GM18498 (cell line): ENCODE measurements around the gene ARHGEF7.

ENCODE experiments used
- ATAC-seq: cut with Tn5 transposase; IDR thresholded peaks from one replicate; pipeline ENCODE4 v1.9.1; 2021; ENCODE audit warnings: mild to moderate bottlenecking, moderate library complexity; ENCODE audit not compliant: unreplicated experiment

The ARHGEF7 gene

DNA sequence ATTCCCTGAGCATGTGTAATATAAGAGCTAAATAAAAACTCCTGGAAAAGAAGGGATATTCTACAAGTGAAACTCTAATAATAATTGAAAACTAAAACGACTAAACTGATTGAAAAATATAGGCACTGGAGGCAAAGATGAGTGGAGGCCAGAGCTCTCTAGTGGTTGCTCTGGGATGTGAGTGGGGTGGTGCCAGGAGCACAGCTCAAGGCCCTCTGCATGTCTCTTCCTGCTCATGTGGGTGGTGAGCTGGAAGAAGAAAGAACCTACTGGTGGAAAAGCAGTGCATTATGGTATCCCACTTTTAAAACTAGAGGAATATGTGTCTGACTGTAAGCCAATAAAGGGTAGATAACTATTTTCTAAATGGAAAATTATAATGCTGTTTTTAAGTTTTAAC is 15.8 kb upstream of the ARHGEF7 start:
- ATAC-seq: no peak

DNA sequence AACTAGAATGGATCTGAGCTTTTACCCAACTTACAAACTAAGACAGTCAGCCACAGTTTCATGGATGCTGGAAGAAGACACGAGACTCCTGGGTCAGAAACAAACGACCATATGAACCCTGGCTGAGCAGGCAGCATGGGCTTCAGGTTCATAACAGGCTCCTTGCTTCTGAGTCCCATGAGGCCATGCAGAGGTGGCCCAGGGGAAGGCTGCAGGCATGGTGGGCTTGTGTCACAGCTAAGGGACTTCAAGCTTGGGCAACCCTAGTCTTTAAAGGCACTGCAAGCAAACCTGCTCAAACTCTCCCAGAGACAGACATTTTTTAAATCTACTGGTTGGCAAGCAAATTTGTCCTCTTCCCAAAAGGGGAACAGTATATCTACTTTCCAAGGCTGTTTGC is 5.1 kb upstream of the ARHGEF7 start:
- ATAC-seq: no peak

DNA sequence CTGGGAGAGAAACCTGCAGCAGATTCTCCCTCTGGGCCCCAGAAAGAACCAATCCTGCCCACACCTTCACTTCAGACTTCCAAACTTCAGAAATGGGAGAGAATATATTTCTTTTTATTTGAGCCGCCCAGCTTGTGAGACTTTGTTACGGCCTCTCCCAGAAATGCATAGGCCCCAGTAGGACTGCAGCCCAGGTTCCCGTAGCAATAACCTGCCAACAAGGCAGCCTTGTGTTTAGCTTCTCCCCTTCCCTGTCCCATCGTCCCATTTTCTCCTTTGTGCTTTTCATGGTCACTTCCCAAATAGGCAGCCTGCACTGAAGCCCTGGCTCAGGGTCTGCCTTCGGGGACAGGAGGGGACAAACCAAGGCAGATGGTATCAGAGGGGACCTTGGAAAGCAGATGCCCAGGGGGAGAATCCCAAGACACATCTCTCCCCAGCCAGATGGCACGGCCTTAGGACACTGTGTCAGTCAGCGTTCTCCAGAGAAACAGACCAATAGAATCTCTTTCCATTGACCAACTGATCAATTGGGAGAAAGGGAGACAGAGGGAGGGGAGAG is 3.7 kb upstream of the ARHGEF7 start:
- ATAC-seq: no peak

DNA sequence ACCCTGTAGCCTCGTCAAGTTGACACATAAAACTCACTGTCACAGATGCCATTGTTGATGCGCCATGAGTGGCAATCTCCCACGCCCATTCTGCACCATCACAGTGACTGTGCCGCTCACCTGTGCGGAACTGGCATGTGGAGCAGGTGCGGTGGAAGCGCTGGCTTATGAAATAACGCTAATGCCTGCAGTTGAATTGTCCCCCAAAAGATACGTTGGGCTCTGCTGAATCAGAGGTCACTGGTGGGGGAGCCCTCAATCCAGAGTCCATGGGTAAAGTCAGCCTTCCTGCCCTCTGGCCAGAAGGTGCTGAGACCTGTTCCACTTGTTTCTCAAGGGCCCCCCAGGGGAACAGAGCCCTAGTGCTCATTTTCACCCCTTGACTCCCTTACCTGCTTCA is 2.9 kb upstream of the ARHGEF7 start:
- no peak for ATAC-seq

DNA sequence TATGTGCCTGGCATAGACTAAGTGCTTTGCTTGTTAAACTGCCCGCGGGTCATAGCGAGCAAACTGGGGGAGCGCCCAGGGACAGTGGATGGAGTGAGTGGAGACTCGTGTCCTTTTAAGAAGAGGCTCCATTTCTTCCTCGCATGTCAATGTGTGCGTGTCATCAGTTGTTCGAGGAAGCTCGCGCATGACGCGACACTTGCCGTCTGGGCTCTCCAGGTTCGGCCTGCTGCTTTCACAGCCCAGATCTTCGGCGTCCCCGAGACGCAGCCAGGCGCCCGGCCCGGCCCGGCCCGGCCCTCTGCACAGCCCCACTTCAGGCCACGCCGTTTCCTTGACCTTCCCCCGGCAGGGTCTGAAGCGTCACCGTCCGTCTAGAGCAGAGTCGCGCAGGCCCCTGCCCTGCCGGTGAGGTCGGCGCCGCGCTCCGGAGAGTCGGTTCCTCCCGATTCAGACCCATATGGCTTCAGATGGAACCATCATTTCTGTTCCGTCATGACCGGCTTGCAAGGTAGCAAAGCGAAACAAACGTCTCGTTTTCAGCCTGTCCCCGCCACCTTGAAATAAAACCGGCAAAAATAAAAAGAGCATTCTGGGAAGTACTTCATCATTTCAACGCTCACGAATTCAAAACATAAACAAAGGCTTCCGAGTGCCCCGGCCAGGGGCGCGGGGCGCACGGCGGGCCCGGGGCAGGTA is 599 bp upstream of the ARHGEF7 start:
- ATAC-seq: peak; percentile 37

DNA sequence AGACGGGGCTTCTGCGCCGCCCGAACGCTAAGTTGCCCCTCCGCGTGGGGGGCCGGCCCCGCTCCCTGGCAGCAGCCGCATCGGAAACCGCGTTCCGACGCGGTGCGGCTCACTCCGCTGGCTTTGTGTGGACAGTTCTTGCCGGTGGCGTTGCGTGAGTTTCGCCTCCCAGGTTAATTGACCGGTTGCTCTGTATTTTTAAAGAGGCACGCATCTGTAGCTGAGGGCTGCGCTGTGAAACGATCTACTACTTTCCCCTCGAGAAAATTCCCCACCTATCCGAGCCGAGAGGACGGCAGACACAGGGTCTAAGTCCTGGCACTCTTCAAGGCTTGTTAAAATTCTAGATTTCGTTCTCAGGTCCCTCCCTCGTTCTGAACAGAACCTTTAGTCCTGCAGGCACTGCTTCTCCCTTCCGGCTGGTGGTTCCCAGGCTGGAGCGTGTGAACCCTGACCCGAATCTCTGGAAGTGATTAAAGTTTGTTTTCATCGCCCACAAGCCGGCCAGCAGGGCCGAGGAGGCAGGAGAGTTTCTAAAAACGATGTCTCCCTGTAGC is 933 bp downstream of the ARHGEF7 start:
- no peak for ATAC-seq

DNA sequence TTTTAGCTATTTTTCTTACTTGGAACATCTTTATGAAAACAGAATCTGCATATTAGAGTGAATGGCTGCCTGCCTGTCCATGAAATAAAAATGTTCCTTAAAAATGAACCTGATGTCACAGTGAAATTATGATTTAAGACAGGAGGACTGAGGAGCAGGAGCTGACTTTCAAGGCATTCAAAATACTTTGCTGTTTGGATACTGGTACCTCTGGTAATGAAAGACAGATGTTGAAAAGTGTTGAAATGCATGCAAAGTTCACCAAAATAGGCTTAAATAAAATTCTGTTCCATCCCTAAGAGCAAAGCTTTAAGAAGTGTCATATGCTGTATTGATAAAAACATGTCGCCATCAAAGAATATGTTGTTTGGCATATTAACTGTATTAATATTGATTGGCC is 1.7 kb downstream of the ARHGEF7 start:
- ATAC-seq: no peak

DNA sequence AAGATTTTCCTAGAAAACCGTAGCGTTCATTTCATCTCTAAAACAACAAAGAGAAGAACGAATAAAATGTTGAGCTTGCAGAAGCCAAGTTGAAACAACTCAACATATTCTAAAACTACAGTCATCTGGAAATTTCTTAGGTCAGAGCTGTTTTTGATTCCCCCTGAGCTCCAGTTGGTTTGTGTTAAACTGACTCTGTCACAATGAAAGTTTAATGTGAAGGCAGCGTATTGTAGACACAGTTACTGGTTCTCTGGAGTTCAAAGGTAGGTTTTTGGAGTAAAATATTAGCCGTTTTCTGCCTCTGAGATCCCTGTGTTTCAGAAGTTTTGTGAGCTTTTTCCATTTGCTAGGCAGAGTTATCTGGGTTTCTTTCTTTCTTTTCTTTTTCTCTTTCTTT is 2.2 kb downstream of the ARHGEF7 start:
- no peak for ATAC-seq

DNA sequence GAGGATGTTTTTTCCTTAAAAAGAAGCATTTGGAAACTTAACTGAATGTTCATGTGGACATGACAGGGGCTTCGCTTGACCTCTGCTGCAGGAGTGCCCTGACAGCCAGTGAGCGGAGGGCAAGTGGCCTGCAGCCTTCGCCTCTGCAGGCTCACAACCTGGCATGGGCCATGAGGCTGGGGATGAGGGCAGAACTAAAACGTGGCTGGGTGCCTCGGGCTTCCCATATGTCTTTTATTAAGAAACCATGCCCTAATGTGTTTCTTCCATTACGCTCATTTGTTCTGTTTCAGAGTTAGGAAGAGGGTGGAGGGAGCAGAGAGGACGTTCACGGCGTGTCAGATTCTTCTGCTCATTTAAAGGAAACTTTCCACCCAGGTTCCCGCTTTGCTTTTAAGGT is 2.9 kb downstream of the ARHGEF7 start:
- no peak for ATAC-seq

DNA sequence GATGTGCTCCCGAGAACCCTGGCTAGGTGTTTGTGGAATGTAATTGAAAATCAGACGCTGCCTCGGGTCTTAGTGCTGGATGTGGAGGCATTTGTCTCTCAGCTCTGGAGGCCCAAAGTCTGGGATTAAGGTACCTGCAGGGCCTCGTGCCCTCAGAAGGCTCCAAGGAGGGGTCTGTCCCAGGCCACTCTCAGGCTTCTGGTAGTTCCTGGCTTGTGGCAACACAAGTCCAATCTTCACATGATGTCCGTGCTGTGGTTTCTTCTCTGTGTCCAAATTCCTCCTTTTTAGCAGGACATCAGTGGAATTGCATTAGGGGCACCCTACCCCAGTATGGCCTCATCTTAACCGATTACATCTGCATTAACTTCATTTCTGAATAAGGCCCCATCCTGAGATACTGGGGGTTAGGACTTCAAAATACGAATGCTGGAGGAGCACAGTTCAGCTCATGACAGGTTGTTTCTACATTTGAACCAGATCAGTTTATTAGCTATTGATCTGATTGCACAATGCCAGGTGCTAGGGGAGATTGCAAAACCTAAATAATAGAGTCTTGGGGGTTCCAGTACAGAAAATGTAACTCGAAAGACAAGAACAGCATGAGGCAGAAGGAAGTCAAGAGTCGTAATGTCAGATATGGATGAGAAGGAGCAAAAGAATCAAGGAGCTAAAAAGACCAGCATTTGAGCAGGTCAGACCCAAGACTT is 3.9 kb downstream of the ARHGEF7 start:
- ATAC-seq: no peak

DNA sequence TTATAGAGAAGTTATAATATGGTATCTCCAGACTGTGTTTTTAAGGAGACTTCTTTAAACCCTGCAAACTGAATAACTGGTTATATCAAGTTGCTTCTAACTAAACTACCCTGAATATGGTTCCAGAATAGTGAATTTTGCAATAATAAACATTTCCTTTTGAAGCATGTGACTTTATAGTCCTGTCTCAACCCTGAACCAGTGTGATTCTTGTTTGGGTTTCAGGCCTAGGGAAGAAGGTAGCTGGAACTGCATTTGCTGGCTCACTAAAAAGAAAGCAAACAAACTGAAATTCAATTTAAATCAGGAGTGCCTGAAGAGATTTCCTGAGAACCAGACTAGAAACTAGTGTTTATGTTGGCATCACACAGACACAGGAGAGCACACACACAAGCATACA is 4.9 kb downstream of the ARHGEF7 start:
- ATAC-seq: no peak

DNA sequence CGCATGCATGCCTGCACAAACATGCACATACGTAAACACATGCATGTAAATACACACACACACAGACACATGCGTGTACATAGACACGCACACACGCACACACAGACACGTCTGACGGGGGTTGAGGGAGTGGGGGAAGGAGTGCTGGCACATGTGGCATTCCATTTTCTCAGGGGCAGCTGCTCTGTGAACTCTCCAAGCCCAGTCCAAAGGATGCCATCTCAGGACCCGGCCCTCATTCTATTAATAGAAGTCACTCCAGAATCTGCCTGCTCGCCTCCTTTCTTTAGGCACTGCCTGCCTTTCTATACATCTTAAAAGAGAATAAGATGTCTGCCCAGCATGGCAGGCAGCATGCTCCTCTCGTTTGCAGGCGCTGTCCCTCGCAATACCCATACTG is 5.3 kb downstream of the ARHGEF7 start:
- ATAC-seq: no peak

DNA sequence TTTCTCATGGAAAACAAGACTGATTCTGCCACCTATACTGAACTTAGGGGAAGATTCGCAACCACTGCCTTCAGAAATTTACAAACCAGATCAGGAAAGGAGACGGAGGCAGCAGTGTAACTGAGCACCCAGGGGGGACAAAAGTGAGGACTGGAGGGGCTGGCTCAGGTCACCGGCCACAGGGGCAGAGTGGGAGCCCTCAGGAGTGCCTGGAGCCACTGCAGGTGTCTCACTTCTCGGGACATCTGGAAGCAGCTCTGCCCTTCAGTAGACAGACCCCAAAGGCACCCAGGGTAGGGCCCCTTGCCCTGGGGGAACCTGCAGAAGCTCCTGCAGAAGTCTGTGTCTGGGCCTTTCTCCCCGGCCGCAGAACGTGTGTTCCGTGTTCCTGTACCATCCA is 5.8 kb downstream of the ARHGEF7 start:
- ATAC-seq: no peak

DNA sequence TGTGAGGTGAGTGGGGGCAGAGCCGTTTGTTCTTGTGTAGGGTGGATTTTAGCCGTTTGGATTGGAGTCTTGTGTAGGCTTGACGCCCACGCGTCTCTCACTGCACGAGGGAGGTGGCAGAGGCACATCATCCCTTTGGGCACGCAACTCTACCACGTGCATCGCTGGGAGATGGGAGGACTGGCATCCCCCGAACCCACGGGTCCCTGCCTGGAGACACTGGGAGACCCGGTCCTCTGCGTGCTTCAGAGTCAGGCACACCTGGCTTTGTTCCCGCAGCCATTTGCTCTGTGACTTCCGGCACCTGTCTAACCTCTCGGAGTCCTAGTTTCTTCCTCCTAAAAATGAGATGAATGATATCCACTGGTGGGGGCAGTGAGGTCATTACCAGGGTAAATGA is 6.4 kb downstream of the ARHGEF7 start:
- no peak for ATAC-seq

DNA sequence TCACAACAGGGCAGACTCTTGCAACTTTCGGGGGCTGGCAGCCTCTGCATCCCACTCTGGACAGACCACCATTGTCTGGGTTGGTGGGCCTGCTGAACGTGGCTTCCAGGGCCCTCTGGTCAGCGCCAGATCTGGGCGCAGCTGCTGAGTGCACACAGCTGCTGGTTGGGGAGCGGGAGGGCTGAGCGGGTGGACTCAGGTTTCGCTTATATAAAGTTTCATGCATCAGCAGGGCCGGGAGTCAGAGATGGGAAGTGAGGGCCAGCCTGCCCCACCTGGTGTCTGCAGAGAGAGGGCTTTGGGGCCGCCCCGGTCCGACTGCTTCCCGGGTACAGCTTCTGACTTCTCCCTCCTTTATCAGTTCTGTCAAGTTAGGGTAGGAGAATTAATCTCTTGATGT is 6.9 kb downstream of the ARHGEF7 start:
- ATAC-seq: no peak

DNA sequence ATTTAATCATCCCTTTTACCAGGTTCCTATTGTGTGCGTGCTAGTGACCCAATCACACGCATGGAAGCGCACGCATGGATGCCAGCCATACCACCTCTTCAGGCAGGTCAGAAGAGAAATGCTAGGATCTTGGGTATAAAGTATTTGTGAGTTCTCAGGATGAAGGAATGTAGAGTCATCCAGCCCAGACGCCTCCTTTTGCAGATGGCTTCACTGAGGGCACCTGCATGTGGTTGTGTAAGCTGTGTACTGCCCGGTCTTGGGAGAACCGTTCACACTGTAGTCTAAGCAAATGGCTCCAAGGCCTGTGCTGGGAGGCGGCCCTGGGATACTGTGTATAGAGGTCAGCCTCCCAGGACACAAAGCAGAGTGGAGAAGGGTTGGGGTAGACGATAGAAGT is 7.5 kb downstream of the ARHGEF7 start:
- ATAC-seq: no peak

DNA sequence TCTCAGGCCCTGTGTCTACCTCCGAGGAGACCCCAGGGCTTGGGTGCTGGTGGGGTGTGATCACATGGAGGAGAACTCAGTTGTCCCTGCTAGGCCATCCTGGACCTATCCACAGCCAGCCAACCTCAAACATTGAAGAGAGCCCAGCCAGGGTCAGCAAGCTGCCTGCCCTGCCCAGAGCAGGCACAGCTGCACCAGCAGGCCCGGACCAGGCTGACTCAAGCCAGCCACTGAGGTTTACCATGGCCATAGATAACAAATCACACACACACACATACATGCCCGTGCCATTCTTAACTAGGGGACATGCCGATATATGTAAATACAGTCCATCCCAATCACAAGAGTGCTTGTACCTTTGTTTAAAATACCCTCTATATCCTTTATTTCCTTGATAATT is 8.1 kb downstream of the ARHGEF7 start:
- no peak for ATAC-seq

DNA sequence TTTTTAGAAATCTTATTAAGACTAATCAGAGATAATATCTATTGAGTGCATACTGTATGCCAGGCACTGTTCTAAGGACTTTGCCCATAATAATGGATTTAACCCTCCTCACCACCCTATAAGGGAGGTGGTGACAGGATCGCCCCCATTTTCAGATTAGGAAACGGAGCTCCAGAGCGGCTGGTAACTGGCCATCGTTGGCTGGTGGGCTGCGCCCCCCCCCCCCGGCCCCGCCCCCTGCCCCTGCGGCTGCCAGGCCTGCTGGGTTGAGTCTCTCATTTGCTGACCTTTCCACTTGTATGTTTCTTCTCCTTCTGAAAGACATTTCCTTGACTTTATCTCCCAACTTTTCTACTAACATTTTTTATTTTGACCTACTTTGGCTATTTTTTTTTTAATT is 8.5 kb downstream of the ARHGEF7 start:
- ATAC-seq: no peak

DNA sequence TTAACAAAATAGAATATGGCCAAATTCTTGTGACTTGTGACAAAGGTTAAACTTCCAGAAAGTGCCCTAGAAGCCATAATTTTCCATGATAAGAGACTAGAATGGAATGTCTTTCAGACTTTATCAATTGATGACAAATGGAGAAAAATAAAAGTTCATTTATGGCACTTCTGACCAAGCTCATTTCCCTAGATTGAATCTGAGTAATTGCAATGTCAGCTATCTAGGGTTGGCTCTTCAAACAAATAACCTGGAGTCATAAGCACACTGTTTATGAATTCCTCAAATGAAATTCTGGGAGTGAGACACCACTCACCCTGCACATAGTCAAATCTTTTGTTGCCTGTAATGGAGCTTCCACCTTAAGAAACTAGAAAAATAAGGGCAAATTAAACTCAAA is 11.4 kb downstream of the ARHGEF7 start:
- no peak for ATAC-seq

DNA sequence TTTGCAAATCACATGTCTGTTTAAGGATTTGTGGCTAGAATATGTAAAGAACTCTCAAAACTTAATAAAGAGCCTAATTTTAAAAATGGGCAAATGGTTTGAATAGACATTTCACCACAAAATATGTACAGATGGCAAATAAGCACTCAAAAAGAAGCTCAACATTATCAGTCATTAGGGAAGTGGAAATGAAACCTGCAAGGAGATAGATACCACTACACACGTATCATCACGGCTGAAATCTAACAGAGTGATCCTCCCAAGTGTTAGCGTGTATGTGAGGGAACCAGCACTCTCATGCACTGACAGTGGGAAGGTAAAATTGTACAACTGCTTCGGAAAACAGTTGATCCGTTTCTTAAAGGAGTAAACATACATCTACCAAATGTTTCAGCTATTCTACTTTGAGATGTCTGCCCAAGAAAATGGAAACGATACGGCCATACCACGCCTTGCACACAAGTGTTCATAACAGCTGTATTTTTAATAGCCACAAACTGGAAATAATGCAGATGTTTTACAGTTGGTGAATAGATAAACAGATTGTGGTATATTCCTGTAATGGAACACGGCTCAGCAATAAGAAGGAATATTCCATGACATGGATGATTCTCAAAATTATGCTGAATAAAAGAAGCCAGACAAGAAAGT is 14.5 kb downstream of the ARHGEF7 start:
- ATAC-seq: peak; percentile 100

DNA sequence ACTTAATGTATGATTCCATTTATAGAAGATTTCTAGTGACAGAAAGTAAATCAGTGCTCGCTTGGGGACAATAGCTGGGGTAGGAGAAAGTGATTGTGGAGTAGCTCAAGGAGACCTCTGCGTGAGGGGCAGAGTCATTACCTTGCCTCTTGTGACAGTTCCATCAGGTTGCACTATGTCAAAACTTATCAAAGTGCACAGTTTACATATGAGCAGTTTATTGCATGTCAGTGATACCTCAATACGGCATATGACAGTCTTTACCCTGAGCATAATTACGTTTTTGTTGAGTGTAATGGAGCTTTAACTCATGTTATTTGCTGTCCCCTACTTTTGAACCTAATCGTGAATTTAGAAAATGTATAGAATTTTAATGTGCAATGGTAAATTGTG is 15.0 kb downstream of the ARHGEF7 start:
- ATAC-seq: no peak

DNA sequence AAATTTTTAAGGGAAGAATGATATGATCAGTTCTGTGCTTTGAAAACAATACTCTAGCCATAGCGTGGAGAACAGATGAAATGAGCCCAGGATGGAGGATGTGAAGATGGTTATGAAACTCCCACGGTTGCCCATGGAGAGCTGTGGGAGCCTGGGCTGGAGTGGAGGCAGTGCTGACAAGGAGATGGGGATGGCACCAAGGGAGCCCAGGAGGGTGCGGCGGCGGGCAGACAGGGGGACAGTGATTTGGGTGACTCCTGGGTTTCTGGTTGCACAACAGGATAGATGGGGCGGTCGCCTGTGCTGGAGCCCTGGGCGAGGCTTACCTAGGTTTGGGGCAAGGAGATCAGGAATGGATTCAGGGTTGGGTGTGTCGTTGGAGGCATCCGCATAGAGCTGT is 15.9 kb downstream of the ARHGEF7 start:
- no peak for ATAC-seq
